Activated T-cell treated with anti-CD3 and anti-CD28 coated beads, Interleukin-2, amount 50 U/mL, for 4 hours (primary cell): ENCODE data around the gene ADAM23. TPM values are rescaled to one million over a fixed set of nuclear protein-coding genes. Genes with fewer than 3 reads are reported as not detected.

ENCODE experiments used
- ATAC-seq, 2 donors: fragments of 200-7000 bp; cut with Tn5 transposase; one replicate each; pipeline ENCODE4 v1.10.0; 2021
- DNase-seq: peaks from one replicate; pipeline ENCODE4 v3.0.0-alpha.2; 2020
- H3K27me3 Mint-ChIP-seq: one replicate; pipeline ENCODE4 v1.8.0; 2021; ENCODE audit warnings: low read depth, mixed read lengths
- H3K36me3 Mint-ChIP-seq: one replicate; pipeline ENCODE4 v1.8.0; 2022; ENCODE audit warnings: mixed read lengths; ENCODE audit not compliant: insufficient read depth
- H3K4me1 Mint-ChIP-seq: one replicate; pipeline ENCODE4 v1.8.0; 2021; ENCODE audit warnings: low read depth, mixed read lengths
- H3K4me3 Mint-ChIP-seq: one replicate; pipeline ENCODE4 v1.8.0; 2021; ENCODE audit warnings: mild to moderate bottlenecking, moderate library complexity, mixed read lengths
- H3K9me3 Mint-ChIP-seq: one replicate; pipeline ENCODE4 v1.8.0; 2021; ENCODE audit warnings: mixed read lengths
- total RNA-seq, 3 donors: library from RNA; stranded (reverse); gene quantifications; one replicate each; pipeline ENCODE4 v1.2.1, GENCODE V29; 2021

Gene ADAM23
- total RNA-seq, 3 donors from 2014 or later: 0.25 to 1.2 (median 0.87) TPM

DNA sequence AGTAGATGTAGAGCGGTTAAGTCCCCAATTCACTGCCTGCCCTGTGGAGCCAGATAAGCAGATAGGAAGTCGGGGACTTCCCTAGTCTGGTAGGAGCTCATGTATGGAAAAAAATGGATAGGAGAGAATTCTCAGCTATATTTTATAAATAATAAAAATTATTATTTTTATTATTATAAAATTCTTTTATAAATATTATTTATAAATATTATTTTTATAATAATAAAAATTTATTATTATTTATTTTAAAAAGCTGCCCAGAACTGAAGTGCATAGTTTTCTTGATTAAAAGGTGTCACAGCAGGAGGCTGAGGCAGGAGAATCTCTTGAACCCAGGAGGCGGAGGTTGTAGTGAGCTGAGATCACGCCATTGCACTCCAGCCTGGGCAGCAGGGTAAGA is 97.4 kb downstream of the ADAM23 start:
- H3K27me3 Mint-ChIP-seq: peaks cover 9% of the 10 kb centered on the region
- H3K4me3 Mint-ChIP-seq: no peak overlapping the region
- no peak for DNase-seq
- peaks cover 12% of the 10 kb centered on the region for H3K4me1 Mint-ChIP-seq
- no peaks in the 10 kb centered on the region for H3K9me3 Mint-ChIP-seq
- H3K36me3 Mint-ChIP-seq: no peaks in the 10 kb centered on the region
- ATAC-seq: no peak

- no peaks in the 10 kb centered on the region for H3K36me3 Mint-ChIP-seq
- H3K9me3 Mint-ChIP-seq: no peaks in the 10 kb centered on the region
- no peak for DNase-seq
- H3K4me3 Mint-ChIP-seq: no peak overlapping the region
- peaks cover 10% of the 10 kb centered on the region for H3K4me1 Mint-ChIP-seq
- no peak for ATAC-seq
- H3K27me3 Mint-ChIP-seq: peaks cover 5% of the 10 kb centered on the region
Observed at GRCh38 chr2:206543073-206543472, 99.7 kb downstream of the ADAM23 start.

- no peak for ATAC-seq
- peaks cover 2% of the 10 kb centered on the region for H3K4me1 Mint-ChIP-seq
Observed at GRCh38 chr2:206548383-206548782, 105.1 kb downstream of the ADAM23 start.

DNA sequence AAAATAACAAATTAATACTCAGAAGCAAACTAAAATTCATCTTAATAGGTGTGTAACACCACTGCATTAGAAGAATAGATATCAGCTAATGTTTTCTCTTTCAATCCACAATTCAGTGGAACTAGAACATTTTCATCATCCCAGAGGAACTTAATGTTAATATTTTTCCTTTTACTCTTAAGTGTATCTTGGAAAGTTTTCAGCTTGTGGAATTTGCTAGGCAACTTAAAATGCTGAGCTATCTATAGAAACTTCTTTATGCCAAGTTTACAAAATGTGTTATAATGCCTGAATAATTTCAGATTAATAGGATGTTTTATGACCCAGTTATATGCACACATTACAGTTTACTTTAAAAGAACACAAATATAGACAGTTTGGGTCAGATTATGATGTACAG is 112.4 kb downstream of the ADAM23 start:
- DNase-seq: no peak
- ATAC-seq: no peak
- H3K9me3 Mint-ChIP-seq: no peaks in the 10 kb centered on the region
- no peaks in the 10 kb centered on the region for H3K27me3 Mint-ChIP-seq
- H3K4me1 Mint-ChIP-seq: peaks cover 18% of the 10 kb centered on the region
- no peak overlapping the region for H3K4me3 Mint-ChIP-seq
- H3K36me3 Mint-ChIP-seq: no peaks in the 10 kb centered on the region

More at GRCh38 chr2:206548383-206548782, 105.1 kb downstream of the ADAM23 start:
- H3K27me3 Mint-ChIP-seq: peaks cover 2% of the 10 kb centered on the region
- DNase-seq: no peak
- no peak overlapping the region for H3K4me3 Mint-ChIP-seq
- H3K36me3 Mint-ChIP-seq: no peaks in the 10 kb centered on the region
- no peaks in the 10 kb centered on the region for H3K9me3 Mint-ChIP-seq

- no peak overlapping the region for H3K4me3 Mint-ChIP-seq
- H3K36me3 Mint-ChIP-seq: no peaks in the 10 kb centered on the region
- no peaks in the 10 kb centered on the region for H3K9me3 Mint-ChIP-seq
- peaks cover 18% of the 10 kb centered on the region for H3K4me1 Mint-ChIP-seq
- no peak for ATAC-seq
- no peak for DNase-seq
- H3K27me3 Mint-ChIP-seq: no peaks in the 10 kb centered on the region
Observed at GRCh38 chr2:206556357-206556949, 113.1 kb downstream of the ADAM23 start.

DNA sequence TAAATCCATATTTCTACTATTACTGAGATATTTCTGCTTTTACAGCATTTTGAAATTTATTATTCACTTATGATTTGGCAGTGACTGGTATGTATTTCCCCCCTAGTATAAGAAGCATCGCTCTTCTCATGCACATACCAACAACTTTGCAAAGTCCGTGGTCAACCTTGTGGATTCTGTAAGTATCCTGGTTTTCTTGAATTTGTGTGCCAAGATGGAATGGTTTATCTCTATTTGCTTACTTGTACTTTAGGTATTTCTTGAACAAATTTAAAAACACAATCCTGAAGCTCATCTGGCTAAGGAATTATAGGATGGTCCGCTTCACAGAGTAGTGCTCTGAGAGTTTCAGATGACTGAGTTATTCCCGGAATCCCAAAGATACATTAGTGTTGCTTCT is 114.0 kb downstream of the ADAM23 start:
- Mint-ChIP-seq H3K36me3 (no peaks in the 10 kb centered on the region), H3K4me1 (peaks cover 18% of the 10 kb centered on the region), H3K27me3 (no peaks in the 10 kb centered on the region), H3K9me3 (no peaks in the 10 kb centered on the region), H3K4me3 (no peak overlapping the region)
- no peak for ATAC-seq
- DNase-seq: no peak

GRCh38 chr2:206558492-206558891 is 115.2 kb downstream of the ADAM23 start:
- ATAC-seq: no peak
- no peak overlapping the region for H3K4me3 Mint-ChIP-seq

DNA sequence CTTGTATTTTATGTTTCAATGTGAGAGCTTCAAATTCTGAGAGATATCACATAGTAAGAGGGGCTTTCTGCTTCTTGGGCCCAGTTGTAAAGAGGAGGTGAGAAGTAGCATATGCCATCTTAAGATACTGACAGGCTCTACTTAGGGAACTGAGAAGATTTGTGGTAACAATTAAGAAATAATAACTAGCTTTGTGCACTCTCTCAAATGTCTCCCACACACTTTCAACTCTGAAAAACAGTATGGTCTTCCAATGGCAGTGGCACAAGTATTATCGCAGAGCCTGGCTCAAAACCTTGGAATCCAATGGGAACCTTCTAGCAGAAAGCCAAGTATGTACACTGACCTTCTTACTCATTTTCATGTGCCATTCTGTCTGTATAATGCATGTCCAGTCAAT is 118.6 kb downstream of the ADAM23 start:
- H3K4me1 Mint-ChIP-seq: peaks cover 18% of the 10 kb centered on the region
- H3K9me3 Mint-ChIP-seq: no peaks in the 10 kb centered on the region
- DNase-seq (no peak), ATAC-seq (no peak)
- H3K4me3 Mint-ChIP-seq: no peak overlapping the region
- no peaks in the 10 kb centered on the region for H3K36me3 Mint-ChIP-seq
- H3K27me3 Mint-ChIP-seq: no peaks in the 10 kb centered on the region

More at GRCh38 chr2:206558492-206558891, 115.2 kb downstream of the ADAM23 start:
- Mint-ChIP-seq H3K27me3 (no peaks in the 10 kb centered on the region), H3K4me1 (peaks cover 18% of the 10 kb centered on the region), H3K9me3 (no peaks in the 10 kb centered on the region), H3K36me3 (no peaks in the 10 kb centered on the region)
- DNase-seq: no peak

- no peaks in the 10 kb centered on the region for H3K9me3 Mint-ChIP-seq
- no peak for ATAC-seq
- H3K27me3 Mint-ChIP-seq: no peaks in the 10 kb centered on the region
- H3K4me3 Mint-ChIP-seq: no peak overlapping the region
- no peaks in the 10 kb centered on the region for H3K36me3 Mint-ChIP-seq
- DNase-seq: no peak
- H3K4me1 Mint-ChIP-seq: peaks cover 16% of the 10 kb centered on the region
Observed at GRCh38 chr2:206562375-206562774, 119.0 kb downstream of the ADAM23 start.

DNA sequence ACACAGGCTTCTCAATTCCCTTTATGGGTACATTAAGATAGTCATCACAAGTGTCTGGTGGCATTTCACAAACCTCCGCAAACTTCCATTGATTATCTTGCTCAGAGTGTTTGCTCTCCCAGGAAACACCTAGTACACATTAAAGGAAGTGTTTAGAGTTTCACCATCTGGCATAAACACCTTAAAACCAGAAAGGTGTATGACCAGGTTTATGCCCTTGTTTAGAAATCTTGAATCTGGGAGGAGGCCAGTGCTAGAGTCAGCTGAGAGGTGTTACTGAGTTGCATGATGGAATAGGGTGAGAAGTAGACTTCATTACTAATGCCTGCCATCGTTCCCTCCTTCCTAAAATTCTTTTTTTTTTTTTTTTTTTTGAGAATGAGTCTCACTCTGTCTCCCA is 120.0 kb downstream of the ADAM23 start:
- Mint-ChIP-seq H3K4me1 (peaks cover 12% of the 10 kb centered on the region), H3K36me3 (no peaks in the 10 kb centered on the region), H3K27me3 (no peaks in the 10 kb centered on the region), H3K4me3 (no peak overlapping the region), H3K9me3 (no peaks in the 10 kb centered on the region)
- no peak for DNase-seq
- ATAC-seq: no peak

GRCh38 chr2:206565666-206566065 is 122.3 kb downstream of the ADAM23 start:
- DNase-seq (no peak), ATAC-seq (no peak)
- Mint-ChIP-seq H3K27me3 (no peaks in the 10 kb centered on the region), H3K36me3 (no peaks in the 10 kb centered on the region), H3K4me3 (no peak overlapping the region), H3K9me3 (no peaks in the 10 kb centered on the region), H3K4me1 (no peaks in the 10 kb centered on the region)

DNA sequence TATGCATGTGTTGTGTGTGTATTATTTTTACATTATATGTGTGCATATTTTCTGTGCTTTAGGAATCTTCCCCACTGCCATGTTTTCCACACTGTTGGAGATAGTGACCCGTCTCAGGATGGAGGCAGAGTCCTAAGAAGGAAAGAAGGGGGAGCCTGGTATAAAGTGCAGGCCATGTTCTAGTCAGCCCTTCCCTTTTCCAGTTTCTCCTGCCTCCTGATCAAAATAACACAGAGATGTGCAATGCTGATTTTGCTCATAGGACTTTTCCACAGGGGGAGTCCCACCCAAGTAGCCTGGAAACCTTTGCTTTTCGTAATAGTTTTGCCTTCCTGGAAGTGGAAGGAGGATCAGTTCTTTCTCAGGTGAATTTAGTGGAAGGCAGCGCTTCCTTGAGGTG is 126.1 kb downstream of the ADAM23 start:
- Mint-ChIP-seq H3K36me3 (no peaks in the 10 kb centered on the region), H3K4me3 (no peak overlapping the region), H3K4me1 (no peaks in the 10 kb centered on the region), H3K9me3 (no peaks in the 10 kb centered on the region), H3K27me3 (no peaks in the 10 kb centered on the region)
- DNase-seq (no peak), ATAC-seq (no peak)

DNA sequence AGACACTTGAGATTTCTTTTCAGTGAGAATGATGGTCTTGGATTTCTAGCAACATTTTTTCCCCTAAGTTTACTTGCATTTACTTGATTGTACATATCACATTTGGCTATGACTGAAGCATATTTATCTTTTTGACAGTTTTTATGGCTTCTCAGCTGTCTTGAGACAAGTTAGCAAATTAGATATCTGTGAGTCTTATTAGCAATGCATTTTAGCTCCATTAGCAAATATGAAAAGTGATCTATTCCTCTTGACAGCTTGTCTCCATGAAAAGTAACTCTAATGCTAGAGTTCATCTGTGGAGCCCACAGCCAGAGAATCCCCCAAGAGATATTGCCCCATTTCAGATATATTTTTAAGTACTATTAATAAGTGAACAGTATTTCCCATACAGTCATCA is 126.9 kb downstream of the ADAM23 start:
- H3K4me3 Mint-ChIP-seq: no peak overlapping the region
- no peak for ATAC-seq
- no peaks in the 10 kb centered on the region for H3K36me3 Mint-ChIP-seq
- no peaks in the 10 kb centered on the region for H3K4me1 Mint-ChIP-seq
- H3K27me3 Mint-ChIP-seq: no peaks in the 10 kb centered on the region
- no peak for DNase-seq
- no peaks in the 10 kb centered on the region for H3K9me3 Mint-ChIP-seq

- no peaks in the 10 kb centered on the region for H3K4me1 Mint-ChIP-seq
- no peak for ATAC-seq
Observed at GRCh38 chr2:206572725-206573124, 129.4 kb downstream of the ADAM23 start.

DNA sequence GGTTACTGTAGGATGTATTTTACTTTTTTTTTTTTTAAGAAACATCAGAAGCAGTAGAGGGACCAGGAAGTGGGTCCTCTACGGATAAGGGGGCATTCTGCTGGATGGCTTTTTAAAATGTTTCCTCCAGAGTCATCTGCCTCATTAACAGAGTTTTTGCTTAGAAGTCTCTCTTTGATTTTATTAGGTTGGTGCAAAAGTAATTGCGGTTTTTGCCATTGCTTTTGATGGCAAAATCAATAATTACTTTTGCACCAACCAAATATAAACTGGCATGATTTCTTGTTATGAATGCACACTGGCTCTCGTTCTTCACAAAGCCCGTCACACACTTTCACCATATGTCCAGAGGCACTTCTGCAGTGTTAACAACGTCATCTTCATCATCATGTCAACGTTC is 130.5 kb downstream of the ADAM23 start:
- no peak overlapping the region for H3K4me3 Mint-ChIP-seq
- H3K27me3 Mint-ChIP-seq: no peaks in the 10 kb centered on the region
- DNase-seq (no peak), ATAC-seq (no peak)
- no peaks in the 10 kb centered on the region for H3K36me3 Mint-ChIP-seq
- peaks cover 5% of the 10 kb centered on the region for H3K9me3 Mint-ChIP-seq
- H3K4me1 Mint-ChIP-seq: no peaks in the 10 kb centered on the region

More at GRCh38 chr2:206572725-206573124, 129.4 kb downstream of the ADAM23 start:
- DNase-seq: no peak
- Mint-ChIP-seq H3K9me3 (no peaks in the 10 kb centered on the region), H3K27me3 (no peaks in the 10 kb centered on the region), H3K4me3 (no peak overlapping the region), H3K36me3 (no peaks in the 10 kb centered on the region)
